ENCODE data around the gene ENOSF1.

DNA sequence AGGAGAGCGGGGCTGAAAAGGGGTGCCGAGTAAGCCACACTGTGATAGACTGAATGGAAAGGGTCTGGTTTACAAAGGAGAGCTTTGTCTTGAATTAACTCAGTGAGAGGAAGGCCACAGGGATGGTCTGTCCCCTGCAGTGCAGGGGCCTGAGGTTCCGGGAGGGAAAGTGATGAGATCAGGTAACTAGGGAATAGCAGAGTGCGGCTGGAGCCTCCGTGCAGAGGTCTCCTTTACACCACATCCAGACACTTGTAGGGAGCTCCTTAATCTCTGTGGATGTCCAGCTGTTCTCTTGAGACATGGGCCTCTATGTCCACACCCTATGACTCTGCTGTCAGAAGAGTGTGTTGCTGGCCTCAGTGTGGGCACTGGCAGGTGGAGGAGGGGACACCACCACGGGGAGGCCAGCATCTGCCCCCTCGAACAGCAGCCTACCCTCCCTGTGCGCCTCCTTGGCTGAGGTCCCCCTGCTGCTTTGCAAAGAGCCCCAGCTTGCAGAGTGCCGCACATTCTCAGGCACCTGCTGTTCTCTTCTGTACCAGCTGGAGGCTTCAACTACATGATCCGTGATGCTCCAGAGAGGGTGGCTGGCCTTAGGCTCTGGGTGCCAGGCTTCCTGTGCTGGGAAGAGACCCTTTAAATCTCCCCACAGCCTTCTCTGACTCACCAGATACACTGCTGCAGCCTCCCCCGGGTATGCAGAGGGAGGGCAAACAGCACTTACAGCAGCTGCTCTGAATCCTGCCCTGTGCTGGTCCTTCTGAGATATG is 25.9 kb downstream of the ENOSF1 start:
- TF ChIP-seq, protein P1, sequence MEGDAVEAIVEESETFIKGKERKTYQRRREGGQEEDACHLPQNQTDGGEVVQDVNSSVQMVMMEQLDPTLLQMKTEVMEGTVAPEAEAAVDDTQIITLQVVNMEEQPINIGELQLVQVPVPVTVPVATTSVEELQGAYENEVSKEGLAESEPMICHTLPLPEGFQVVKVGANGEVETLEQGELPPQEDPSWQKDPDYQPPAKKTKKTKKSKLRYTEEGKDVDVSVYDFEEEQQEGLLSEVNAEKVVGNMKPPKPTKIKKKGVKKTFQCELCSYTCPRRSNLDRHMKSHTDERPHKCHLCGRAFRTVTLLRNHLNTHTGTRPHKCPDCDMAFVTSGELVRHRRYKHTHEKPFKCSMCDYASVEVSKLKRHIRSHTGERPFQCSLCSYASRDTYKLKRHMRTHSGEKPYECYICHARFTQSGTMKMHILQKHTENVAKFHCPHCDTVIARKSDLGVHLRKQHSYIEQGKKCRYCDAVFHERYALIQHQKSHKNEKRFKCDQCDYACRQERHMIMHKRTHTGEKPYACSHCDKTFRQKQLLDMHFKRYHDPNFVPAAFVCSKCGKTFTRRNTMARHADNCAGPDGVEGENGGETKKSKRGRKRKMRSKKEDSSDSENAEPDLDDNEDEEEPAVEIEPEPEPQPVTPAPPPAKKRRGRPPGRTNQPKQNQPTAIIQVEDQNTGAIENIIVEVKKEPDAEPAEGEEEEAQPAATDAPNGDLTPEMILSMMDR (IDR thresholded peaks at IDR 0.05): no peak
- TF ChIP-seq EZH2 (IDR thresholded peaks at IDR 0.05; ENCODE audit: borderline replicate concordance, insufficient read depth, low read depth, low read length, poor library complexity, severe bottlenecking): no peak
